Neural progenitor cell (in vitro differentiated cells): Measurements from ENCODE around the gene TP63. TPM values are rescaled to one million over a fixed set of nuclear protein-coding genes. Genes with fewer than 3 reads are reported as not detected.
A peak's percentile ranks its signal among the peaks of the same experiment; 100 is the strongest.

Source experiments
- DNase-seq: peaks from one replicate; pipeline ENCODE4 v3.0.0-alpha.2; 2016; ENCODE audit warnings: low spot score
- H2AFZ ChIP-seq: fragments of 200-600 bp; sonication (generic); replicated peaks from 2 replicates; pipeline ENCODE4 v1.6.1; 2016; ENCODE audit warnings: antibody characterized with exemption
- H3F3A ChIP-seq: fragments of 200-600 bp; sonication (generic); 2 replicates; pipeline ENCODE4 v1.6.1; 2016; ENCODE audit warnings: antibody characterized with exemption, low read depth
- H3K27ac ChIP-seq: fragments of 200-600 bp; sonication (generic); 2 replicates; pipeline ENCODE4 v1.5.1; 2016; ENCODE audit warnings: mild to moderate bottlenecking
- H3K27me3 ChIP-seq: fragments of 200-600 bp; sonication (generic); 2 replicates; pipeline ENCODE4 v1.6.1; 2016; ENCODE audit warnings: mild to moderate bottlenecking, moderate library complexity
- H3K36me3 ChIP-seq: fragments of 200-600 bp; sonication (generic); 2 replicates; pipeline ENCODE4 v1.5.1; 2016
- H3K4me1 ChIP-seq: fragments of 200-600 bp; sonication (generic); 2 replicates; pipeline ENCODE4 v1.6.1; 2016; ENCODE audit warnings: mixed run types
- H3K4me2 ChIP-seq: fragments of 200-600 bp; sonication (generic); 2 replicates; pipeline ENCODE4 v1.6.1; 2016
- H3K4me3 ChIP-seq: fragments of 200-600 bp; sonication (generic); 2 replicates; pipeline ENCODE4 v1.5.1; 2016
- H3K79me2 ChIP-seq: fragments of 200-600 bp; sonication (generic); 2 replicates; pipeline ENCODE4 v1.6.1; 2016; ENCODE audit warnings: low read depth
- H3K9ac ChIP-seq: fragments of 200-600 bp; sonication (generic); 2 replicates; pipeline ENCODE4 v1.6.1; 2016
- H3K9me3 ChIP-seq: fragments of 200-600 bp; sonication (generic); 2 replicates; pipeline ENCODE4 v1.5.1; 2016; ENCODE audit warnings: low read depth
- H4K20me1 ChIP-seq: fragments of 200-600 bp; sonication (generic); 2 replicates; pipeline ENCODE4 v1.6.1; 2016; ENCODE audit warnings: low read depth
- H3K27ac Mint-ChIP-seq: 3 replicates; pipeline ENCODE4 v1.8.0; 2021; ENCODE audit warnings: mixed read lengths
- H3K27me3 Mint-ChIP-seq: 2 replicates; pipeline ENCODE4 v1.8.0; 2022; ENCODE audit warnings: low read depth, mild to moderate bottlenecking, inconsistent platforms, moderate library complexity, mixed read lengths; ENCODE audit not compliant: insufficient read depth
- H3K36me3 Mint-ChIP-seq: 3 replicates; pipeline ENCODE4 v1.8.0; 2021; ENCODE audit warnings: mixed read lengths
- H3K4me1 Mint-ChIP-seq: 3 replicates; pipeline ENCODE4 v1.8.0; 2021; ENCODE audit warnings: mixed read lengths
- H3K4me3 Mint-ChIP-seq: 3 replicates; pipeline ENCODE4 v1.8.0; 2021; ENCODE audit warnings: mild to moderate bottlenecking, moderate library complexity, mixed read lengths
- H3K9me3 Mint-ChIP-seq: 3 replicates; pipeline ENCODE4 v1.8.0; 2020; ENCODE audit warnings: mixed read lengths
- EZH2 ChIP-seq: fragments of 200-600 bp; sonication (generic); IDR thresholded peaks from 2 replicates; pipeline ENCODE4 v1.6.1; 2017; ENCODE audit warnings: antibody characterized with exemption, mild to moderate bottlenecking, moderate library complexity
- EZH2phosphoT487 ChIP-seq: fragments of 200-600 bp; sonication (generic); IDR thresholded peaks from 2 replicates; pipeline ENCODE4 v1.6.1; 2017; ENCODE audit warnings: antibody characterized with exemption
- total RNA-seq: library from RNA; depleted of rRNA; stranded (reverse); fragments of >200 nt; gene quantifications from 2 replicates; pipeline ENCODE4 v1.2.3, GENCODE V29; 2015; ENCODE audit warnings: low replicate concordance
- TF ChIP-seq, protein P1 (sequence below): fragments of 200-600 bp; sonication (generic); IDR thresholded peaks from 2 replicates; pipeline ENCODE4 v1.5.1; 2017; ENCODE audit warnings: antibody characterized with exemption, mild to moderate bottlenecking

The TP63 gene
- total RNA-seq = 0.62 TPM in 1 of 2 replicates, not detected in the other

DNA sequence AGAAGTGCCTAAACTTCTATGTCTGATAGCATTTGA, at the start of gene TP63:
Gene TP63 (plus strand): TSS at position 17 of the 36 bp plus-strand sequence. CDS start 127 bp downstream, outside the sequence.
- peaks cover 15% of the 10 kb centered on the region for H3K4me1 ChIP-seq
- H3K36me3 ChIP-seq = no peaks in the 10 kb centered on the region
- H3K9me3 Mint-ChIP-seq = no peaks in the 10 kb centered on the region
- no peak within 1 kb of the TSS for H3K9ac ChIP-seq
- H3K36me3 Mint-ChIP-seq = no peaks in the 10 kb centered on the region
- peak within 1 kb of the TSS; percentile 59 for H2AFZ ChIP-seq
- no peak within 1 kb of the TSS for H3K4me3 Mint-ChIP-seq
- no peak for DNase-seq
- TF ChIP-seq EZH2 = no peak
- TF ChIP-seq, protein P1, sequence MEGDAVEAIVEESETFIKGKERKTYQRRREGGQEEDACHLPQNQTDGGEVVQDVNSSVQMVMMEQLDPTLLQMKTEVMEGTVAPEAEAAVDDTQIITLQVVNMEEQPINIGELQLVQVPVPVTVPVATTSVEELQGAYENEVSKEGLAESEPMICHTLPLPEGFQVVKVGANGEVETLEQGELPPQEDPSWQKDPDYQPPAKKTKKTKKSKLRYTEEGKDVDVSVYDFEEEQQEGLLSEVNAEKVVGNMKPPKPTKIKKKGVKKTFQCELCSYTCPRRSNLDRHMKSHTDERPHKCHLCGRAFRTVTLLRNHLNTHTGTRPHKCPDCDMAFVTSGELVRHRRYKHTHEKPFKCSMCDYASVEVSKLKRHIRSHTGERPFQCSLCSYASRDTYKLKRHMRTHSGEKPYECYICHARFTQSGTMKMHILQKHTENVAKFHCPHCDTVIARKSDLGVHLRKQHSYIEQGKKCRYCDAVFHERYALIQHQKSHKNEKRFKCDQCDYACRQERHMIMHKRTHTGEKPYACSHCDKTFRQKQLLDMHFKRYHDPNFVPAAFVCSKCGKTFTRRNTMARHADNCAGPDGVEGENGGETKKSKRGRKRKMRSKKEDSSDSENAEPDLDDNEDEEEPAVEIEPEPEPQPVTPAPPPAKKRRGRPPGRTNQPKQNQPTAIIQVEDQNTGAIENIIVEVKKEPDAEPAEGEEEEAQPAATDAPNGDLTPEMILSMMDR = no peak
- no peak for TF ChIP-seq EZH2phosphoT487
- no peak within 1 kb of the TSS for H3K4me2 ChIP-seq
- no peaks in the 10 kb centered on the region for H3K4me1 Mint-ChIP-seq
- no peaks in the 10 kb centered on the region for H3K79me2 ChIP-seq
- no peaks in the 10 kb centered on the region for H4K20me1 ChIP-seq
- peaks cover 10% of the 10 kb centered on the region for H3F3A ChIP-seq
- no peak within 1 kb of the TSS for H3K27ac ChIP-seq
- H3K27ac Mint-ChIP-seq = no peak within 1 kb of the TSS
- no peaks in the 10 kb centered on the region for H3K9me3 ChIP-seq
- H3K27me3 ChIP-seq = no peaks in the 10 kb centered on the region
- H3K27me3 Mint-ChIP-seq = peaks cover 2% of the 10 kb centered on the region
- H3K4me3 ChIP-seq = no peak within 1 kb of the TSS

DNA sequence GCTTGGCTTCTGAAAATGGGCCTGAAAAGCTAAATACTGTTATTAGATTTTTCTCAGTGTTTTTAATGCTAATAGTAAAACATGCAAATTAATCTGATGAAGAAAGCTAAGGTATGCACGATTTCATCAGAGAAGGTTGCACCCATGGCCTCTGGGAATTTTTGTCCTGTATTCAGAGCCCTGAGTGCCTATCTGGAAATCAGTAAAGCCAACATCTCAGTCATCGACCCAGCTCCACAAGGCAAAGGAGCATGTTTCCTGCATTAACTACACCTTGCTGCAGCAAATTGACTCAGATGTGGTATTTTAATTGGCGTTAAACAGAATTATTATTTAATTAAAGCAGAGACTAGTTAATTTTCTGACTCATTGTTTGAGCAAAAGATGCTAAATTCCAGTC, 49.0 kb upstream of the TP63 start:
- no peaks in the 10 kb centered on the region for H3K27me3 Mint-ChIP-seq
- Histone ChIP-seq H3K79me2 (no peaks in the 10 kb centered on the region), H4K20me1 (no peaks in the 10 kb centered on the region), H3K4me1 (no peaks in the 10 kb centered on the region), H3K27me3 (no peaks in the 10 kb centered on the region), H3K4me2 (no peak overlapping the region), H3K9ac (no peak overlapping the region), H3K4me3 (no peak overlapping the region), H3K9me3 (no peaks in the 10 kb centered on the region), H3F3A (no peaks in the 10 kb centered on the region), H3K36me3 (no peaks in the 10 kb centered on the region), H3K27ac (no peak overlapping the region), H2AFZ (no peak overlapping the region)
- no peaks in the 10 kb centered on the region for H3K36me3 Mint-ChIP-seq
- TF ChIP-seq, protein P1 = no peak
- no peak for TF ChIP-seq EZH2
- H3K27ac Mint-ChIP-seq = no peak overlapping the region
- no peak overlapping the region for H3K4me3 Mint-ChIP-seq
- H3K9me3 Mint-ChIP-seq = no peaks in the 10 kb centered on the region
- DNase-seq = no peak
- no peaks in the 10 kb centered on the region for H3K4me1 Mint-ChIP-seq

DNA sequence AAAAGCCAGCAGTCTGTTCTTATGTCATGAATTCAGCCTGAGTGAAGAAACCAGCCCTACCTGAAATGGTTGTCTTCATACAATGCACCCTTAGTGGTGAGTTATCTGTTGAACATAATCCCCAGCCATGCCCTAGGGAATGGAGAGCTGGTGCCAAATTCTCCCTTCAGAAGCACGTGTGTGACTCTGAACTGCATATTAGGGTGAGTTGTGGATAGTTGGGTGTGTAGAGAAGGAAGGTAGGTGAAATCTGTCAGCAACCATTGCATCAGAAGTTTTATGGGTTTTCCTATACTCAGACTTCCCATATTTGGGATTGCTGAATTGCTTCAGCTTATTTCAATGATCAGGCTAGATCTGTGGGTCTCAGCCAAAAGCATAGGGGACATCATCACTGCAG, 46.5 kb upstream of the TP63 start:
- H3K27ac Mint-ChIP-seq = no peak overlapping the region
- H3K27me3 ChIP-seq = no peaks in the 10 kb centered on the region
- no peaks in the 10 kb centered on the region for H3K9me3 ChIP-seq
- no peaks in the 10 kb centered on the region for H3K9me3 Mint-ChIP-seq
- H4K20me1 ChIP-seq = no peaks in the 10 kb centered on the region
- no peak overlapping the region for H3K4me3 ChIP-seq
- H3K4me3 Mint-ChIP-seq = no peak overlapping the region
- no peaks in the 10 kb centered on the region for H3K27me3 Mint-ChIP-seq
- H3K4me2 ChIP-seq = no peak overlapping the region
- no peak overlapping the region for H2AFZ ChIP-seq
- no peaks in the 10 kb centered on the region for H3K36me3 ChIP-seq
- DNase-seq = no peak
- no peaks in the 10 kb centered on the region for H3F3A ChIP-seq
- no peaks in the 10 kb centered on the region for H3K4me1 Mint-ChIP-seq
- TF ChIP-seq EZH2phosphoT487 = no peak
- TF ChIP-seq, protein P1 = no peak
- no peak for TF ChIP-seq EZH2
- no peak overlapping the region for H3K27ac ChIP-seq
- no peak overlapping the region for H3K9ac ChIP-seq
- no peaks in the 10 kb centered on the region for H3K79me2 ChIP-seq
- H3K36me3 Mint-ChIP-seq = no peaks in the 10 kb centered on the region
- no peaks in the 10 kb centered on the region for H3K4me1 ChIP-seq
